SW 1271 (cell line): ENCODE data around the gene SCRN3.
"Not testable (repeated sequence)": the region's sequence is repeated elsewhere in the genome, so short reads cannot be mapped to it uniquely, and the experiment has no call there.

ENCODE experiments used
- DNase-seq, 2 experiments: peaks; one replicate each; lab custom pipeline; 2025; lab: John Stamatoyannopoulos, UW

Gene SCRN3

DNA sequence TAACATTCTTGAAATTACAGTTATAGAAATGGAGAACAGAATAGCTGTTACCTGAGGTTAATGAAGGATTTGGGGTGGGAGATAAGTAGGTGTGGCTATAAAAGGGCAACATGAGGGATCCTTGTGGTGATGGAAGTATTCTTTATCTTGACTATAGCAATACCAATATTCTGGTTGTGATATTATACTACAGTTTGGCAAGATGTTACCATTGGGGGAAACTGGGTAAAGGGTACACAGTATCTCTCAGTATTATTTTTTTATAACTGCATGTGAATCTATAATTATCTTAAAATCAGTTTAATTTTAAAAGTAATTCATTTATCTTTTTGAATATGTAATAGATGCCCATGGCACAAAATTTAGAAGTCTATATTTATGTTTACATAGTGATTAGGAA, 8.1 kb downstream of the SCRN3 start:
- no peak for DNase-seq

DNA sequence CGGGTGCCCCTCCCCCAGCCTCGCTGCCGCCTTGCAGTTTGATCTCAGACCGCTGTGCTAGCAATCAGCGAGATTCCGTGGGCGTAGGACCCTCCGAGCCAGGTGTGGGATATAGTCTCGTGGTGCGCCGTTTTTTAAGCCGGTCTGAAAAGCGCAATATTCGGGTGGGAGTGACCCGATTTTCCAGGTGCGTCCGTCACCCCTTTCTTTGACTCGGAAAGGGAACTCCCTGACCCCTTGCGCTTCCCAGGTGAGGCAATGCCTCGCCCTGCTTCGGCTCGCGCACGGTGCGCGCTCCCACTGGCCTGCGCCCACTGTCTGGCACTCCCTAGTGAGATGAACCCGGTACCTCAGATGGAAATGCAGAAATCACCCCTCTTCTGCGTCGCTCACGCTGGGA, 14.5 kb downstream of the SCRN3 start:
- not testable (repeated sequence) for DNase-seq

DNA sequence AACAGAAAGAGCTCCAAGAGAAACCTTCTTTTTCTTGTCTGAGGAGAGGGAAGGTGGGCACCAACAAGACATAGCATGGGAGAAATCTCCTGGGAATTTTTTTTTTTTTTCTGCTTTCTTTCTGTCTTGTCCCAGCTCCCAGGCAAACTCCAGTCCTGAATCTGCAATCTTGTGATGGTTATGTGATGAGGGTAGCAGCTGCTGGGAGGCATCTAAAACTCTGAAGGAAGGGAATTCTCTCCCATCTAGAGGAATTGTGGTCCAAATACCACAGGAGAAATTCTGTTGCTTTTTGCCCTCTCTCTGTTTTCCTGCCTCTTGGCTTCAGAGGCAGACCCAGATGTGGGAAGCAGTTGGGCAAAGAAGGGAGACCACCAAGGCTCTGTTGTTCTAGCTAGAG, 16.7 kb downstream of the SCRN3 start:
- DNase-seq = no peak

DNA sequence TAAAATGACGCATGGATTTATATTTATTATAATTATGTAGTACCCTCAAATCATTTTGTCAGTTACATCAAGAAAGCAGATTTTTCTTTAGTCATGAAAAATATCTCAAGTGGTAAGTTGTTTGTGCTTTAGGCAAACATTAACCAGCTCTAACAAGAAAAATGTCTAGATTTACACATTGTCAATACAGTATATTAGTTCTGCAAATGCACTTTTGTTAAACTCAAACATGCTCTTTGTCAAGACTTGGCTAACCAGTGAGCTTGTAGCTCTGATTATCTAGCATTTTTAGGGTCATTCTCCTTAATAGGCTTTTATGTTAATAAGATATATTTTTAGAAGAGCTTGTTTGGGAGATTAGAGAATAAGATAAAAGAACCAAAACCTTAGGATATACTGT, 32.7 kb downstream of the SCRN3 start:
- no peak for DNase-seq

DNA sequence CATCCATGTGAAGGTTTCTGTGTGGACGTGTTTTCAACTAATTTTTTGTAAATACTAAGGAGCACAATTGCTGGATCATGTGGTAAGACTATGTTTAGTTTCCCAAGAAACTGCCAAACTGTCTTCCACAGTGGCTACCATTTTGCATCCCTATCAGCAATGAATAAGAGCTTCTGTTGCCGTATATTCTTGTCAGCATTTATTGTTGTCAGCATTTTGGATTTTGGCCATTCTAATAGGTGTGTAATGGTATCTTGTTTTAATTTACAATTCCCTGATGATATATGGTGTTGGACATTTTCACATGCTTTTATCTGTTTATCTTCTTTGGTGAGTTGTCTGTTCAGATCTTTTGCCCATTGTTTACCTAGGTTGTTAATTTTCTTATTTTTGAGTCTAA, 34.5 kb downstream of the SCRN3 start:
- DNase-seq = no peak

DNA sequence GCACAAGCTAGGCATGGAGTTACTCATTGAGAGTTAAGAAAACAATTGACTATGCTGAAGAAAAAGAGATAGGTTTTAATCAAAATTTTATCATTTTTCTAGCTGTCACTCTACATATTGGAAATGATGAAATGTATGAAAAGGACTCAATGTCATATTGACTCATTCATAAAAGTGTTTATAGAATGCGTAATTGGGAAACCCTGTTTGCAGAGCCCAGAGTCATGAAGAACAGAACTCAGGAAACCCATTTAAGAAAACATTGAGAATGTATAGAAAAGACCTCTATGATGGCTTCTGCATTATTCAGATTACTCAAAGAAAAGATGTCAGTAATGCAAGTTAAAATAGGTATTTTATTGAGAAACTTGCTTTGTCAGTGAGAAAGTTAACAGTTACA, 36.4 kb downstream of the SCRN3 start:
- DNase-seq = no peak

DNA sequence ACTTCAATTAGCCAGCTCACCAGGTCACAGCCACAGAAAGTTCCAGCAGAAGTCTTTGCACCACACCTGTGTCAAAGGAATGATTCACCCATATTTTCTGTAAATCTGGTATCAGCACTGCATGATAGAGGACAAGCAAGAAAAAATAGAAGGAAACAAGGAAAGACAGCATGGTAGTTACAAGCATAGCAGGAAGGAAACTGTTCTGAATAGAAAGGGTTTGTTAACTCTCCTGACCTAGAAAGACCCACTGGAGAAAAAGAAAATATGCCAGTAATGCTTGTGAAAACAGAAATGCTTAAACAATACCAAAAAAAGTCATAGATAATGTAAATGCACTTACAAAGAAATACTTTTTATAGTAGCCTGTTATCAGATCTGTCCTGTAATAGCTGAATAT, 40.8 kb downstream of the SCRN3 start:
- no peak for DNase-seq

DNA sequence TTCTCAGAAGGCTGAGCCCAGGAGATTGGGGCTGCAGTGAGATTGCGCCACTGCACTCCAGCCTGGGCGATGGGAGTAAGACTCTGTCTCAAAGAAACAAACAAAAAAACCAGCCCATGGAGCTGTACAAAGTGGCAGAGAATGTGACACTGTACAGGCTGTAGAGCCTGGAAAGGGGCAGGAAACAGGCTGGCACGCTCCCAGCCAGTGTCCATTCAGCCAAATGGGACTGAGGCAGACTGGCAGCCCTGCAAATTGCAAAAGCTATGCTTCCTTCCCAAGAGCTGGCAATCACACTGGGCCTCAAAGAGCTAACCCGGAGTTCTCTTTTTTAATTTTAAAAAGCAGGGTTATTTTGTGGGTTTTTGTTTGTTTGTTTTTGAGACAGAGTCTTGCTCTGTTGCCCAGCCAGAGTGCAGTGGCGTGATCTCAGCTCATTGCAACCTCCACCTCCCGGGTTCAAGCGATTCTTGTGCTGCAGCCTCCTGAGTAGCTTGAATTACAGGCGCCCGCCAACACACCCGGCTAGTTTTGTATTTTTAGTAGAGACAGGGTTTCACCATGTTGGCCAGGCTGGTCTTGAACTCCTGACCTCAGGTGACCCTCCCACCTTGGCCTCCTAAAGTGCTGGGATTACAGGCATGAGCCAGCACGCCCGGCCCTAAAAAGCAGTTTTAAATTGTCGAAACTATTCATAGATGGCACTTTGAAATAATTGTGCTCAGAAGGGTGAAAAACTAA, 42.8 kb downstream of the SCRN3 start:
- DNase-seq = no peak

DNA sequence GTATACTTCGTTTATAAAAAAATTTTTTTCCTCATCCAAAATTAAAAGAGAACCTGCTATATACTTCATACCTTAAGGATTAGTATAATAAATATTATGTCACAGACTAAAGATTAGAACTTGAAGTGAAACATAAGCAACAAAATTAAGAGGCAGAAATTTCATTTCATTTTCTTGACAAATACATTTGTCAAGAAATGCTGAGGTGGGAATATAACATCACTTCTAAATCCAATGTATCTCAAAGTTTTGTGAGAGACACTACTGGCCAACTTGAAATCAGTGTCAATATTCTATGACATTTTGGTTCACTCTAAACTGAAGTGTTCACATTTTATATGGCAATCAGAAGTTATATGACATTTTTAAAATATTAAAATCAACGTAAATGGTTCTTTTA, 43.8 kb downstream of the SCRN3 start:
- DNase-seq = no peak

DNA sequence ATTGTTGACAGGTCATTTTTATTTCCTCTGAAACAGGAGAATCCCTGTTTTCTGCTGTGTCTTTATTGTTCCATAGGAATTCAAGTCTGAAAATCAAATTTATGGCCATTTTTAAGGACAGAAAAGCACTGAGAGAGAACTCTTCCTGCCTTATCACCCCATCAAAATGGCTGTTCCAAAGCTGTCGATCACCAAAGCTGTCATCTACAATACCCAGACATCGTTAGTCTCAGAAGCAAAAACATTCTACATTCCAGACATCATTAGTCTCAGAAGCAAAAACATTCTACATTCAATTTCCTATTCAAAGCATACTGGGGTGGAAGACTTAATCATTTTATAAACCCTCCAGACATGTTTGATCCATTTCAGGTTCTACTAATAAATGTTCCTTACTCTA, 44.4 kb downstream of the SCRN3 start:
- no peak for DNase-seq

DNA sequence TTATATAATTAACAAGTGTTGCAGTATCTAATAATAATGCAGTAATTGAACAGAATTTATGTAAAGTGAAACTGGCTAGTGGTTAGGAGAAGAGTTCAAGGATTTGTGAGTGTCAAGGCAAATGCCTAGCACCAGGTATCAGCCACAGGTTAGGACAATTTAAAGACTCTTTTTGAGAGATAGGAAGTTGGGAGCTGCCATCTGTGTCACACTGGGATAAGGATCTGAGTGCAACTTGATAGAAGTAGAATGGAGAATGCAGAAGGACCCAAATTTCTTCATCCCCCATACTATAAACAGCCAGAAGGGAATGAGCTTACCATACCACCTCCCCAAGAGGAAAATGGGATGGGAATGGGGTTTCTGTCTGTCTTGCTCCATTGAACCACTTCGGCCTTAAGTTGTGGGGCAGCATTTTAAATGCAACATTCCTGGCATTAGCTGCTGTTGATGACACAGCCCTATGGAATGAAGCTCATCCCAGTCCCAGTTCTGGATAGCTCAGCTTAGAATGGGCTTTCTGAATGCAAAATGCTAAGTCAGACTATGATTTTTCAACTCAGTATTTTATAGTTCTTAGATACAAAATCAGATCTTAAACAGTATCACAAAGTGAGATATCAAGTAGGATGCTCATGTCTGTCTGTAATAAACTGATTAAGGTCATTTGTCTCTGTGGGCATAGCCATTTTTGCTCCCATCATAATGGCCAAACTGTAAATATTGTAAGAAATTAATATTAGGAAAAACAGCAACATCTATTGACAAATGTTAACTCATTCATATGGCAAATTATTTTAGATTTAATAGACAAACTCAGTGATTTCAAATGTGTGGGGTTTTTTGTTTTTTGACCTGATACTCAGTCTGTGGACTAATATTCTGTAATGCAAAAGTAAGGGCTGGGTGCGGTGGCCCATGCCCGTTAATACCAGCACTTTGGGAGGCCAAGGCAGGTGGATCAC, 47.3 kb downstream of the SCRN3 start:
- peak in 1 of 2 experiments; percentile 49 for DNase-seq

DNA sequence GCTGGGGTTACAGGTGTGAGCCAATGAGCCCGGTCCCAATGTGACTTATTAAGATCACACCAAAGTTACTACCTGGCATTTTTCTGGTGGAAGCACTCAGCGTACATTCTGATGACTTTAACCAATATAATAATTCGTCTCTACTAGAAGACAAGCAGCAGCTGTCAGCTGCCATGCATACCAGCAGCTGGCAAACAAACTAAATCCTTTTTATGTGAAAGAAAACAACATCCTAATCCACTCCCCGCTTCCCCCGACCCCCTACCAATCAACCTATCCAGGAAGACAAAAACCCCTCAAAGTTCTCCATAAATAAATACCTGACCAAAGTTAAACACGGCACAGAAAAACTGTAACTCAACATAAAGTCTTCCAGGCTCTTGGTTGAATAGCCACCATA, 49.2 kb downstream of the SCRN3 start:
- no peak for DNase-seq

DNA sequence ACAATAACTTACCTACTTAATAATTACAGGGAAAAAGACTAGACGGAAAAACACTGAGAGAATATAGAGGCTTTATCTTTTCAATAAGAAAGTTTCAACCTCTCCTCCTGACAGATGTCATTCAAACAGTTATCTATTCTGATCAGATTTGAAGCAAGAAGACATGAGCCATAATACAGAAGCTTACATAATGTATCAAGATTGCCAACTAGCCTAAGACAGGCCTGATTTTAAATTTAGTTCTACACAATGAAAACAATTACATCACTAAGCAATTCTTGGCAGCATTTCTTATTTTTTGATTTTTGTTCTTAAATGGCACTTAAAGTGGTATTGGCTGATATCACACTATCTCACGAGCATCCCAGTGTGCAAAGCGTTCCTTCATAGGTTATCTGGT, 49.7 kb downstream of the SCRN3 start:
- no peak for DNase-seq

DNA sequence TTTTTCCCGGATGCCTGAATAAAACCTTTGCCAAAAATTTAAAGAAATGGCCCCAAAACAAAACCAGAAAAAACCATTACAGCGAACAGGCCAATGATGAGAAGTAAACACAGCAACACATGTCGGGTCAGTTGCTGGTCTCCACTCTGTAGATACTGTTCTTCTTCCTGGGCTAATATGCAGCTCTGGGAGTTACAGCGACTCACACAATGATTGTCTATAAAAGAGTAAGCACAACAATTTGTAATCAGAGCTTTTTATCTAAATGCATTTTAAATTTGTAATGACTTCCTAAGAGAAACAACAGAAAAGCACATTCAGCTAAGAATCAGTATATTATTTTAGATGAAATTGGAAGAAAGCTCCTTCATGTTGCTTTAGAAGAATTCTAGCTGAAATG, 51.0 kb downstream of the SCRN3 start:
- DNase-seq = no peak

DNA sequence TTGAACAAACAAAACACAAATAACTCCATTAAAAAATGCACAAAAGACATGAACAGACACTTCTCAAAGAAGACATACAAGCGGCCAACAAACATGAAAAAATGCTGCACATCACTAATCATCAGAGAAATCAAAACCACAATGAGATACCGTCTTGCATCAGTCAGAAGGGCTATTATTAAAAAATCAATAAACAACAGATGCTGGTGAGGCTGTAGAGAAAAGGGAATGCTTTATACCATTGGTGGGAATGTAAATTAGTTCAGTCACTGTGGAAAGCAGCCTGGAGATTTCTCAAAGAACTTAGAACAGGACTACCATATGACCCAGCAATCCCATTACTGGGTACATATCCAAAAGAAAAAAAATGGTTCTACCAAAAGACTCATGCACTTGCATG, 53.5 kb downstream of the SCRN3 start:
- no peak for DNase-seq

DNA sequence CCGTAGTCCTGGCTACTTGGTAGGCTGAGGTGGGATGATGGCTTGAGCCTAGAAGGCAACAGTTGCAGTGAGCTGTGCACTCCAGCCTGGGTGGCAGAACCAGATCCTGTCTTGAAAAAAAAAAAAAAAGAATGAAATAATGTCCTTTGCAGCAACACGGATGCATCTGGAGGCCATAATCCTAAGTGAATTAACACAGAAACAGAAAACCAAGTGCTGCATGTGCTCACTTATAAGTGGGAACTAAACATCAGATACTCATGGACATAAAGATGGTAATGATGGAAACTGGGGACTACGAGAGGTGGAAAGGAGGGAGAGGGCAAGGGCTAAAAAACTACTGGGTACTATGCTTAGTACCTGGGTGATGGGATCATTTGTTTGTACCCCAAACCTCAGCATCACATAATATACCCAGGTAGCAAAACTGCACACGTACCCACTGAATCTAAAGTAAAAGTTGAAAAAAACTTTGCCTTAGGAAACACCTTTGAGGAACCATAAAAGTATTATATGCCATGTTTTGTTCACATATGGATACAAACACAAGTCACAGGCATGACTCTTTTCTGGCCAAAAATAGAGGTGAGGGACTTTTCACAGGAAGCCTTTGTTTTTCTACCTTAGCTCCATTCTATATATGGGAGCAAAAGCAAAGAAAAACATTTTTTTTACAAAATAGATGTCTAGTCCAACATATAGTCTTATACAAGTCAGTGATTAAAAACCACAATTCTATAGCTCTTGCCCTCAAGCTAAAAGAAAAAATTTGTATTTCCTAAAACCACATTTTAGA, 54.7 kb downstream of the SCRN3 start:
- no peak for DNase-seq

DNA sequence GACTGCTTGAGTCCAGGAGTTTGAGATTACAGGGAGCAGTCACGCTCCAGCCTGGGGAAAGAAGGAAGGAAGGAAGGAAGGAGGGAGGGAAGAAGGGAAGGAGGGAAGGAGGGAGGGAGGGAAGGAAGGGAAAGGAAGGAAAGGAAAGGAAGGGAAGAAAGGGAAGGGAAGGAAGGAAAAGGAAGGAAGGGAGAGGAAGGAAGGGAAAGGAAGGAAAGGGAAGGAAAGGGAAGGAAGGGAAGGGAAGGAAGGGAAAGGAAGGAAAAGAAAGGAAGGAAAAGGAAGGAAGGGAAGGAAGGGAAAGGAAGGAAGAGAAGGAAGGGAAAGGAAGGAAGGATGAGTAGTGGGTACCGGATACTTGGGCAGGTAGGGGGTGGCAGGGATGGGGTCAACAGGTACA, 59.0 kb downstream of the SCRN3 start:
- DNase-seq = no peak

DNA sequence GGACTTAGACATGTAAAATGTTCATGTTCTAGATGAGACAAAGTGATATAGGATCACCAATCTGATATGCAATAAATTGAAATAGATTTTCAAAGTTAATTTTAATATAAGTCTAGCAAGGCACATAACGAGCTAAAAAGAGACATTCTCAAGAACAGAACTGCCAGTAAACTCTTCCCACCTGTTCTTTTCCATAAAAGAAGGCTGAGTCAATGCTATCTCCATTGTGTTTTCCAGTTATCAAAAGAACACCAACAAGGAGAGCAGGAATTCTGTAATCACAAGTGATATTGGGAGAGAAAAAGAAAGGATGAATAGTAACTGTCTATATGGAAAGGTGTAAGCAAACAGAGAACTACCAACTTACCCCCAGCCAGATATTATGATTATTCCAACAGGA, 65.7 kb downstream of the SCRN3 start:
- DNase-seq = no peak

DNA sequence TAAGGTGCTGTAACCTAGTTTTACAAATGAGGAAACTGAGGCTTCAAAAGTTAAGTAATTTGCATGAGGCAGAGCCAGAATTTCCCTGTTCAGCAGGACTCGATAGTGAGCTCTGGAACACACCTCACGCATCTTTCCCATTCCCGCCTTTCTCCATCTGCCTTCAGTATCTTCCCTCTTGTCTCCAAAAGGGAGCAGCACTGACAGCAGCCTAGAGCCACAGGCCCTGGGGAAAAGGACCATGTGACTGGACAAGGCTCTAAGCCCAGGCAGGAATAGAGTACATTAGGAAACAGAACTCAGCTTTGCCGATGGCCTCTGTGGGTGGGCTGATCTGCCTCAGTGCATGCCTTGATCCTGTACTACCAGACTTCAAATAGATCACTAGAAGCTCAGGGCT, 69.8 kb downstream of the SCRN3 start:
- no peak for DNase-seq

DNA sequence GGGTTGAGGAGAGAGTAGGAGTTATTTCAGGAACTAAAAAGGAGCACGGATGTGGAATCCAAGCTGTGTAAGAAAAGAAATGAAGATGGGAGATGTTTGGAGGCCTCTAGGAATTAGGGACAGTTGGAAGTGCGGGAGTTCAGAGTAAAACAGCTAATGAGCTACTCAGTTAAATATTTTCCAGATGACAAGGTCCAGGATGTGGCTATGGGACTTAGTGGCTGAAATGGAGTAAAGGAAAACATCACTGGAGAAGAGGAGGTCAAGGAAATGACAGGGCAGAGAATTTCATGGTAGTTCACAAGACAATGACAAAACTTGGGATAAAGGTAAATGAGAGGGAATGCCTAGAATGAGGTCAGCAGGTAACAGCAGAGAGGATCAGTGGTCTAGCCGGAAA, 78.3 kb downstream of the SCRN3 start:
- DNase-seq = peak in 1 of 2 experiments; percentile 15

DNA sequence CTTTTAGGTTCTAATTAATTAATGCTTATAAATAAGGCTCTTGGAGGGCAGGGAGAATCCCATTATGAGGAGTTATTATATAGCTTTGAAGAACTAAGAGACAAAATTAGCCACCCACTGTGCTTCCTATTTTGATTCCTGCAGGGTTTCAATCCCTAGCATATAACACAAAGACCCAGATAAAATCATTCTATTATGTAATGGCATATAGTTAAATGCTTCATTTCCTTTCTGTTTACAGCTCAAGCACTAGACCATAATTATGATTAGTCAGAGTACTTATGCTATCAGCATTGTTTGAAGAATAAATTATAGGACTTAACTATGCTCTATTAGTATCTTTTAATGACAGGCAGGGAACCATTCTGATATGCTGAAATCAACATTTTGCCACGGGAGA, 82.2 kb downstream of the SCRN3 start:
- DNase-seq = no peak
